ENCODE measurements around the gene FOXA3.

The FOXA3 gene

DNA sequence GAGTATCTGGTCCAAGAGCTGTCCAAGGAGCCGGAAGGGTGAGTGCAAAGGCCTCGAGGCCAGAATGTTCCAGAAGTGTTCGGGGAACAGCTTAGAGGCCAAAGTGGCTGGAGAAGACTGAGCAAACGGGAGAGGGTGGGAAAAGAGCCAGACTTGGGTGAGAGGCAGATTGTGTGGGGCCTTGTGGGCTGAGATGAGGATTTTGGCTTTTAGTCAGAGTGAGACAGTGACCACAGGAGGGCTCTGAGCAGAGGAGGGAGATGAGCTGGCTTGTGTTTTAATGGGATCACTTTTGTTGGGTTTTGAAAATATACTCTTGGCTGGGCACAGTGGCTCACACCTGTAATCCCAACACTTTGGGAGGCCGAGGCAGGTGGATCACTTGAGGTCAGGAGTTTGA lies 44.8 kb downstream of the FOXA3 start:
- DNase-seq (ENCODE audit: low spot score in 2 of 2) (no peak), ATAC-seq (replicated peaks; ENCODE audit: extremely low read depth, poor library complexity, severe bottlenecking) (no peak)
- Mint-ChIP-seq H3K9me3 (no peaks in the 10 kb centered on the region), H3K36me3 (ENCODE audit: insufficient read depth) (no peaks in the 10 kb centered on the region), H3K4me1 (no peaks in the 10 kb centered on the region), H3K27me3 (peaks cover 45% of the 10 kb centered on the region), H3K4me3 (no peak overlapping the region), H3K27ac (ENCODE audit: low read depth) (no peak overlapping the region)

DNA sequence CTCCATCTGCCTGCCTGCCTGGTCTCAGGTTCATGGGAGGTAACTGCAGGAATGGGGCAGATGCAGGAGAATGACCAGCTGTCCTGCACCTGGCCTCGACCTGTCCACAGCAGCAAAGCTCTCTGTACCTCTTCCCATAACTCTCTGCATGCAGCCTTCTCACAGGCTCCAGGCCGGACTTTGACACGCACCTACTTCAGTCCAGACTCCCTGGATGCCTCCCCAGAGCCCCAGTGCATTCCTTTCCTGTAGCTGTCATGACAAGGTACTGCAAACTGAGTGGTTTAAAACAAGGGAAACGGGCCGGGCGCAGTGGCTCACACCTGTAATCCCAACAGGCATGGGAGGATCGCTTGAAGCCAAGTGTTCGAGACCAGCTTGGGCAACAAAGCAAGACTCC lies 47.2 kb downstream of the FOXA3 start:
- no peaks in the 10 kb centered on the region for H3K36me3 Mint-ChIP-seq (ENCODE audit: insufficient read depth)
- DNase-seq (ENCODE audit: low spot score in 2 of 2) (no peak), ATAC-seq (replicated peaks; ENCODE audit: extremely low read depth, poor library complexity, severe bottlenecking) (no peak)
- no peak overlapping the region for H3K4me3 Mint-ChIP-seq
- H3K9me3 Mint-ChIP-seq: no peaks in the 10 kb centered on the region
- peaks cover 50% of the 10 kb centered on the region for H3K27me3 Mint-ChIP-seq
- no peak overlapping the region for H3K27ac Mint-ChIP-seq (ENCODE audit: low read depth)
- H3K4me1 Mint-ChIP-seq: no peaks in the 10 kb centered on the region

DNA sequence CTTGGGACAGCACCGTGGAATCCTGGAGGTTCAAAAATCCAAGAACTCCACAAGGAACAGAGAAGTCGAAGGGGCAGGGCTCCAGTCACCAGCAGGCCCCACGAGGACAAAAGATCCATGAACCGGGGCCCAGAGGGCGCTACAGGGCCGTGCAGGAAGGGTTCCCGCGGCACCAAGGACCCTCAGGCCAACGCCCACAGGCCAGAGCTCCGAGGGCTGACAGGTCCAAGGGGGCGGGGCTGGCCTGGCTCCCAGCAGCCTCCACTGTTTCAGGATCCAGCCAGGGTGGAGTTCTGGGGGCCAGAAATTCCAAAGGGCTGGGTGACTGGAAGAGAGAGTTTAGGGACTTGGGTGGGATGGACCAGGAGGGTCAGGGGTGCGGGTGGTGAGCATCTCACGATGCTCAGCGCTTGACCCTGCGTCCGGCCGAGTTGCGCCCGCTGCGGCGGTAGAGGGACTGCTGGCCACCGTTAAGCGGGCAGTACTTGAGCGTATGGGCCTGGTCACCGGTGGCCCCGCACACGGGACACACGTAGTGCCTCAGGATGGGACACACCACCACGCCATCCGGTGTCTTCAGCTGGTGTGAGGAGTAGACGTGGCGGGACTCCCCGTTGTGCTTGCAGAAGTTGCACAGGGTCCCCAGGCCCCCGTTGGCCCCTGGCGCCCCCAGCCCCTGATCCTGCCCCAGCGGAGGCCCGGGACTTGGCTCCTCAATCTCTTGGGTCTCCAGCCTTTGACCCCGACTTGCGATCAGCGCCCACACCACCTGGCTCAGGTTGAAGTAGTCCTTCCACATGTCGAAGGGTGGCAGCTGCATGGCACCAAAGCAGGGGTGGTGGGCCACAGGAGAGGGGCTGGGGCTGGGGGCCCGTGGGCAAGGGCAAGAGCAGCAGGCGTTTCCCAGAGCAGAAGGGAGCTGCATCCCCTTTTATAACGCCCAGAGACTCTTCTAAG lies 50.0 kb downstream of the FOXA3 start, which contains the start of gene NANOS2:
TSS of gene NANOS2 (minus strand) at position 905 of the 957 bp plus-strand sequence. CDS start at position 820, 85 bp downstream.
- ATAC-seq (replicated peaks; ENCODE audit: extremely low read depth, poor library complexity, severe bottlenecking) (no peak), DNase-seq (ENCODE audit: low spot score in 2 of 2) (no peak)
- Mint-ChIP-seq H3K27me3 (peaks cover 50% of the 10 kb centered on the region), H3K9me3 (no peaks in the 10 kb centered on the region), H3K4me1 (no peaks in the 10 kb centered on the region), H3K27ac (ENCODE audit: low read depth) (no peak within 1 kb of the TSS), H3K4me3 (no peak within 1 kb of the TSS), H3K36me3 (ENCODE audit: insufficient read depth) (no peaks in the 10 kb centered on the region)

DNA sequence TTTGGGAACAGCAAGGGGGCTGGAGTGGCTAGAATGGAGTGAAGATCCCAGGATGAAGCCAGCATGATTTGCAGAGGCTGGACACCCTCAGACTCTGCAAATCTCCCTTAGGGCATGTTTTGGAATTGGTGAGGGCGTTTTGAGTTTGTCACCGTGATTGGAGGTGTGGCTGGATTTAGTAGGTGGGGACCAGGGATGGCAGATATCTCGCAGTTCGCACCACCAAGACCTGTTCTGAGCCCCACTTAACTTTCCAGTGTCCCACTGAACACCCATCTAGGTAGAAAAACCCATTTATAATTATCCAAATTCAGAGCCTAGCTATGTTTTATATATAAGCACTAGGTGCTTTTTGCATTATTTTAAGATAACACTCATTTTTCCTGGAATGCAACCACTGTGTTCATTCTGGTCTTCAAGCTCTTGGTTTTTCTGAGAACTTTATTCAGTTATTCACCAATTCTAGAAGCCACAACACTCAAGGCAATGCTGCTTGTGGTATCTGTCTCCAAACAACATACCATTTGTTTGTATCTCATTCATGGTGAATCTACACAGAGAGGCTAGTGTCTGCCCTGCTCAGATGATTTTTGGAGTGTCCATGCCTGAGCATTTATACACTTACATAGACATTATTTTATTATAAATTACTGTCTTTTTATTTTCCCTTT lies 53.4 kb downstream of the FOXA3 start:
- no peaks in the 10 kb centered on the region for H3K4me1 Mint-ChIP-seq
- ATAC-seq (replicated peaks; ENCODE audit: extremely low read depth, poor library complexity, severe bottlenecking): no peak
- H3K27ac Mint-ChIP-seq (ENCODE audit: low read depth): no peak overlapping the region
- no peaks in the 10 kb centered on the region for H3K9me3 Mint-ChIP-seq
- H3K27me3 Mint-ChIP-seq: peaks cover 35% of the 10 kb centered on the region
- no peak for DNase-seq (ENCODE audit: low spot score in 2 of 2)
- peaks cover 1% of the 10 kb centered on the region for H3K36me3 Mint-ChIP-seq (ENCODE audit: insufficient read depth)
- no peak overlapping the region for H3K4me3 Mint-ChIP-seq

DNA sequence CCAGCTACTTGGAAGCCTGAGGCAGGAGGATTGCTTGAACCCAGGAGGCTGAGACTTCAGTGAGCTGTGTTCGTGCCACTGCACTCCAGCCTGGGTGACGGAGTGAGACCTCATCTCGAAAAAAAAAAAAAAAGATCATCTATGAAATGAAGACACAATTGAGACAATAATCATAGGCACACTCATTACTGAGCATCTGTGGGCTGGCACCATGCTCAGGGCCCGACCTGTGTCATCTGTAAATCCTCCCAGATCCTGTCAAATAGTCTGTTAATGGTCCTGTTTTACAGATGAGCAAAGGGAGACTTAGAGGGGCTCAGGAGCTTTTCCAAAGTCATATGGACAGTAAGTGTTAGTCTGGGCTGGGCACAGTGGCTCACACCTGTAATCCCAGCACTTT lies 54.6 kb downstream of the FOXA3 start:
- no peak overlapping the region for H3K4me3 Mint-ChIP-seq
- H3K27me3 Mint-ChIP-seq: peaks cover 25% of the 10 kb centered on the region
- H3K36me3 Mint-ChIP-seq (ENCODE audit: insufficient read depth): peaks cover 1% of the 10 kb centered on the region
- H3K9me3 Mint-ChIP-seq: no peaks in the 10 kb centered on the region
- H3K27ac Mint-ChIP-seq (ENCODE audit: low read depth): no peak overlapping the region
- DNase-seq (ENCODE audit: low spot score in 2 of 2) (no peak), ATAC-seq (replicated peaks; ENCODE audit: extremely low read depth, poor library complexity, severe bottlenecking) (no peak)
- no peaks in the 10 kb centered on the region for H3K4me1 Mint-ChIP-seq

DNA sequence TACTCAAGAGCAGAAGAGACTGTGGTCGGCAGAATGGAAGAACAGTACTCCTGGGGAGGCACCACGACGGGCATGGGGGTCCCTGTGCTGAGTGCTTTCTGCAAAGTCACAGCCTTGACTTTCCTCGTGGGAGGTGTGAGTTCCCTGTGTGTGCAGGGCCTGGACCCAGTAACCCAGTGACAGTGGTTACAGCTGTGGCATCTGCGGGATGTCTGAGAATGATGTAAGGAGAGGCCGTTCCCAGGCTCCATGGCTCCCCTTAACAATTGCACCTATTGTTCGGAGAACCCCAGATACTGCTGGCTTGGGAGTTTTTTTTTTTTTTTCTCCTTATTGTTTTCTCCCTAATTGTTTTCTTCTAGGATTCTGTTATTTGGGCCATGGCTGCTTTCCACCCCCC lies 55.6 kb downstream of the FOXA3 start:
- Mint-ChIP-seq H3K4me1 (no peaks in the 10 kb centered on the region), H3K36me3 (ENCODE audit: insufficient read depth) (peaks cover 1% of the 10 kb centered on the region), H3K4me3 (no peak overlapping the region), H3K27me3 (peaks cover 24% of the 10 kb centered on the region), H3K27ac (ENCODE audit: low read depth) (no peak overlapping the region), H3K9me3 (no peaks in the 10 kb centered on the region)
- no peak for DNase-seq (ENCODE audit: low spot score in 2 of 2)
- ATAC-seq (replicated peaks; ENCODE audit: extremely low read depth, poor library complexity, severe bottlenecking): no peak

DNA sequence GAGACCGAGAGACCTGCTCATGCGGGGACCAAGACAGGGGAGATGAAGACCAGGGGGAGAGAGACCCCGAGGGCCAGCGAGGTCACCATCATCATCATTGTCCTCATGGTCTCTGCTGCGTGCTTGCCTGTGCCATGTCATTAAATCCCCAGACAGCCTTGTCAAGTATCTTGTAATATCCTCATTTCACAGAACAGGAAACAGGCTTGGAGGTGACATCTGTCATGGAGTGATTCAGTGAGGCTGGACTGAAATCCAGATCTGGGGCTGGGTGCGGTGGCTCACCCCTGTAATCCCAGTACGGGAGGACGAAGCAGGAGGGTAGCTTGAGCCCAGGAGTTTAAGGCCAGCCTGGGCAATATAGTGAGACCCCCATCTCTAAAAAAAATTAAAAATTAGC lies 56.3 kb downstream of the FOXA3 start:
- peaks cover 24% of the 10 kb centered on the region for H3K27me3 Mint-ChIP-seq
- no peaks in the 10 kb centered on the region for H3K9me3 Mint-ChIP-seq
- ATAC-seq (replicated peaks; ENCODE audit: extremely low read depth, poor library complexity, severe bottlenecking) (no peak), DNase-seq (ENCODE audit: low spot score in 2 of 2) (no peak)
- H3K4me3 Mint-ChIP-seq: no peak overlapping the region
- peaks cover 1% of the 10 kb centered on the region for H3K36me3 Mint-ChIP-seq (ENCODE audit: insufficient read depth)
- H3K4me1 Mint-ChIP-seq: no peaks in the 10 kb centered on the region
- no peak overlapping the region for H3K27ac Mint-ChIP-seq (ENCODE audit: low read depth)

DNA sequence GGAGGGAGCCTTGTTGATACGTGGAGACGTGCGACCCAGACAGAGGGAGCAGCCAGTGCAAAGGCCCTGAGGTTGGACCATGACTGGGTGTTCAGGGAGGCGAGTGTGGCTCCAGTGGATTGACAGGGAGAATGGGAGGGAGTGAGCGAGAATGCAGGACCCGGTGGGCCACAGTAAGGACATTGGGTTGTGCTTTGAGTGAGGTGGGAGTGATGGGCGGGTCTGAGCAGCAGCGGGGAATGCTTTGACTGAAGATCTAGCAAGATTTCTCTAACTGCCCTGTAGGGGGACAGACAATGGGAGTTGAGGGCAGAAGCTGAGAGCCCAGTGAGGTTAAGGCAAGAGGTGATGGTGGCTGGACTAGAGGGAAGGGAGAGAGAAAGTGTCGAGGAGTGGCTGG lies 58.2 kb downstream of the FOXA3 start:
- H3K36me3 Mint-ChIP-seq (ENCODE audit: insufficient read depth): peaks cover 1% of the 10 kb centered on the region
- ATAC-seq (replicated peaks; ENCODE audit: extremely low read depth, poor library complexity, severe bottlenecking) (no peak), DNase-seq (ENCODE audit: low spot score in 2 of 2) (no peak)
- H3K9me3 Mint-ChIP-seq: no peaks in the 10 kb centered on the region
- peaks cover 6% of the 10 kb centered on the region for H3K4me1 Mint-ChIP-seq
- peaks cover 12% of the 10 kb centered on the region for H3K27me3 Mint-ChIP-seq
- no peak overlapping the region for H3K27ac Mint-ChIP-seq (ENCODE audit: low read depth)
- no peak overlapping the region for H3K4me3 Mint-ChIP-seq

Data from central memory CD8-positive, alpha-beta T cell (primary cell).